ENCODE measurements around the gene CUX1. TPM values are rescaled to one million over a fixed set of nuclear protein-coding genes. Genes with fewer than 3 reads are reported as not detected.

The CUX1 gene
- total RNA-seq, 4 donors from 2014 or later = 40.8 to 62.1 (median 43.8) TPM

DNA sequence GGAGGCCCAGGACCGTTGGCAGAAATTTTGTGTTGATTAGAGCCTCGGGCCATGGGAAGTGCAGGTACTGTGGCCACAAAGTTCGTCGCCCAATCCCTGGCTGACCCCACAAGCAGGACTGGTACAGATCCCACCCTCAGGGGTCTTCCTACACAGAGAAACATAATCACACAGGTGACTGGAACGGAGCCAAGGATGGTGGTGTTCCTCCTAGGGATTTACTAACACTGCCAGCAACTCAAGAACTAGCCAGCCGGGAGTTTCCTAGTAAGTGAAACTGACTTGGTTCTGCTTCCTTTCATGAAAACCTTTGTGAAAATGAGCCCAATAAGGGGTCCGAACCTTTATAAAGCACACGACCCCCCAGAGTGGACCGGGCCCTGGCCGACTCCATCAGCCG lies 5.7 kb downstream of the CUX1 start:
- peak in 1 of 2 donors; percentile 59 for DNase-seq (ENCODE audit: low spot score in 2 of 2)
- no peak for TF ChIP-seq POLR2A (IDR thresholded peaks at IDR 0.05)
- intact Hi-C loops (cut with DNase I; ENCODE audit: low total_unique reads) = no loop called here
- 72 to 75% methylated on average over 11 of the region's 11 CpGs for WGBS, 2 donors
- H3K4me3 ChIP-seq (ENCODE audit: low read depth, poor library complexity, severe bottlenecking) = no peak overlapping the region

GRCh38 chr7:101823596-101823995 lies 6.2 kb downstream of the CUX1 start:
- no peak for DNase-seq (ENCODE audit: low spot score in 2 of 2)
- no peak overlapping the region for H3K4me3 ChIP-seq (ENCODE audit: low read depth, poor library complexity, severe bottlenecking)
- TF ChIP-seq POLR2A (IDR thresholded peaks at IDR 0.05) (no peak), CTCF (IDR thresholded peaks at IDR 0.05) (no peak)
- 59 to 69% methylated on average over 5 of the region's 5 CpGs for WGBS, 2 donors
- intact Hi-C loops (cut with DNase I; ENCODE audit: low total_unique reads) = no loop called here

- no peak for TF ChIP-seq POLR2A (IDR thresholded peaks at IDR 0.05)
- TF ChIP-seq CTCF (IDR thresholded peaks at IDR 0.05) = no peak
- 78 to 86% methylated on average over 8 of the region's 8 CpGs for WGBS, 2 donors
- H3K4me3 ChIP-seq (ENCODE audit: low read depth, poor library complexity, severe bottlenecking) = no peak overlapping the region
- DNase-seq (ENCODE audit: low spot score in 2 of 2) = peak in 1 of 2 donors; percentile 17
- intact Hi-C loops (cut with DNase I; ENCODE audit: low total_unique reads) = no loop called here
These were observed 7.0 kb downstream of the CUX1 start for GRCh38 chr7:101824440-101824839.

GRCh38 chr7:101826081-101826835 lies 8.8 kb downstream of the CUX1 start:
- intact Hi-C loops (cut with DNase I; ENCODE audit: low total_unique reads) = no loop called here
- DNase-seq (ENCODE audit: low spot score in 2 of 2) = peak in 1 of 2 donors; percentile 68
- H3K4me3 ChIP-seq (ENCODE audit: low read depth, poor library complexity, severe bottlenecking) = no peak overlapping the region
- TF ChIP-seq POLR2A (IDR thresholded peaks at IDR 0.05) (no peak), CTCF (IDR thresholded peaks at IDR 0.05) (no peak)
- 89 to 95% methylated on average over 15 of the region's 15 CpGs for WGBS, 2 donors

DNA sequence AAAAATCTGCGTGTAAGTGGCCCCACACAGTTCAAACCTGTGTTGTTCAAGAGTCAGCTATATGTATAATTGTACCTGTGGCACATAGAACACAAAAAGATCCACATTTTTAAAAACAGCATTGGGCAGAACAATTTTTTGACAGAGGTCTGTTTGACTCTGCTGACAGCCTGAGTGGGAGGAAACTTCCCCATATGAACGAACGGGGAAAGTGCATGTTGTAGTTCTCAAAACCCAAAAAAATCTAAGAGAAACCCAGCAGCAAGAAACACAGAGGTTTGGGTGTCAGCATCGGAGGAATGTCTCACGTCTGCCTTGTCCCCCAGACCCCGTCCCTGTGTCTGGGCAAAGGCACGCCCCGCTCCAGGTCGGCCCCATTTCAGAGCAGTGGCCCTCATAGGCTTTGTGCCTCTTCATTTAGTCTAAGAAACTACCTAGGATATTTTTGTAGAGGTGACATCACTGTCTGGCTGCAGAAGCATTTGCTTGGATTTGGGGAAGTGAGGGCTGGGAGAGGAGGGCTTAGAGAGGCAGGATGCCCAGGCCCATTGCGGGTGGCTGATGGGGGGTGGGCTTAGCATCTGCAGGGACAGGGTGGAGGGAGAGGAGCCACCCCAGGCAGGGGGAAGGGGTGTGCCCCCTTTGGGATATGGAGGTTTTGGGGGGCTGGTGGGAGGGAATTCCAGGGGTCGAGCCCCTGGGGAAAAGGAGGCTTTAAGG lies 11.0 kb downstream of the CUX1 start:
- WGBS, 2 donors = 88 to 92% methylated on average over 11 of the region's 11 CpGs
- intact Hi-C loops (cut with DNase I; ENCODE audit: low total_unique reads) = no loop called here
- DNase-seq (ENCODE audit: low spot score in 2 of 2) = peak in 1 of 2 donors; percentile 73

More for the DNA sequence above, 11.0 kb downstream of the CUX1 start:
- TF ChIP-seq POLR2A (IDR thresholded peaks at IDR 0.05) (no peak), CTCF (IDR thresholded peaks at IDR 0.05) (no peak)
- H3K4me3 ChIP-seq (ENCODE audit: low read depth, poor library complexity, severe bottlenecking) = no peak overlapping the region

Measured in lower leg skin (tissue), 4 donors.